Endothelial cell of umbilical vein (primary cell): ENCODE data around the gene MC2R. TPM values are rescaled to one million over a fixed set of nuclear protein-coding genes. Genes with fewer than 3 reads are reported as not detected.

Source experiments
- BruUV-seq: library from RNA; stranded (reverse); fragments of 400-500 nt; replicated peaks from 2 replicates; lab custom pipeline; 2021; lab: Mats Ljungman, UMichigan
- CTCF ChIA-PET: fragments of 300-600, 350-600 bp; sonication (Branson Sonifier 250); formaldehyde crosslinking; loops from one replicate; lab custom pipeline; 2021; ENCODE audit warnings: antibody characterized with exemption, inconsistent platforms; lab: Charles Lee
- POLR2A ChIA-PET: fragments of 300-600, 350-600 bp; sonication (Branson Sonifier 250); formaldehyde crosslinking; loops from one replicate; lab custom pipeline; 2021; ENCODE audit warnings: antibody characterized with exemption, inconsistent platforms; lab: Charles Lee
- DNase-seq: peaks from one replicate; pipeline ENCODE4 v3.0.0-alpha.2; 2011; ENCODE audit warnings: low read depth, low spot score
- FAIRE-seq: peaks from 2 replicates; lab custom pipeline; 2011; peaks lifted over from hg19 to GRCh38; lab: Jason Lieb, UNC
- H2AFZ ChIP-seq: 2 replicates; pipeline ENCODE4 v1.6.0; 2012; ENCODE audit warnings: low read depth, low read length, control low read depth, inconsistent platforms
- H3K27ac ChIP-seq: 2 replicates; pipeline ENCODE4 v1.5.1; 2011; ENCODE audit warnings: low read depth, mild to moderate bottlenecking, control low read depth, low read length, moderate library complexity; ENCODE audit not compliant: insufficient read depth
- H3K27me3 ChIP-seq, 2 experiments: 2 replicates each; pipeline versions ENCODE4 v1.6.0 to v1.6.1; 2011; ENCODE audit warnings: low read length in 2 of 2, mixed read lengths in 1 of 2; ENCODE audit not compliant: control insufficient read depth in 2 of 2, insufficient read depth in 2 of 2
- H3K36me3 ChIP-seq, 2 experiments: 2 replicates in 1 of 2; 3 replicates in 1 of 2; pipeline ENCODE4 v1.5.1; 2011; ENCODE audit warnings: low read length in 2 of 2, mild to moderate bottlenecking in 1 of 2, moderate library complexity in 1 of 2; ENCODE audit not compliant: control insufficient read depth in 2 of 2, insufficient read depth in 2 of 2; ENCODE audit errors: extremely low read depth in 1 of 2
- H3K4me1 ChIP-seq: 3 replicates; pipeline ENCODE4 v1.5.1; 2011; ENCODE audit warnings: mild to moderate bottlenecking, low read length; ENCODE audit not compliant: control insufficient read depth, insufficient read depth; ENCODE audit errors: extremely low read depth
- H3K4me2 ChIP-seq: 2 replicates; pipeline ENCODE4 v1.6.1; 2011; ENCODE audit warnings: low read length, control low read depth, mixed read lengths; ENCODE audit not compliant: insufficient read depth
- H3K4me3 ChIP-seq, 3 experiments: fragments of 200-600 bp in 1 of 3; sonication (generic), shearing (Covaris generic) in 1 of 3; replicated peaks in 1 of 3; 2 replicates each; pipeline ENCODE4 v1.5.1; 2011 to 2016; ENCODE audit warnings: control low read depth in 3 of 3, low read length in 3 of 3, mild to moderate bottlenecking in 2 of 3, inconsistent platforms in 1 of 3, low read depth in 1 of 3, moderate library complexity in 1 of 3; ENCODE audit not compliant: insufficient read depth in 1 of 3
- H3K79me2 ChIP-seq: 2 replicates; pipeline ENCODE4 v1.6.0; 2012; ENCODE audit warnings: low read length, inconsistent platforms; ENCODE audit not compliant: control insufficient read depth, insufficient read depth
- H3K9ac ChIP-seq: replicated peaks from 2 replicates; pipeline ENCODE3; 2011; ENCODE audit warnings: low read length, control low read depth; ENCODE audit not compliant: insufficient read depth; ENCODE audit errors: extremely low read depth
- H3K9me1 ChIP-seq: replicated peaks from 3 replicates; pipeline ENCODE4 v1.6.0; 2011; ENCODE audit warnings: mild to moderate bottlenecking, low read length; ENCODE audit not compliant: control insufficient read depth, insufficient read depth; ENCODE audit errors: extremely low read depth
- H3K9me3 ChIP-seq: replicated peaks from 2 replicates; pipeline ENCODE4 v1.5.1; 2012; ENCODE audit warnings: low read length, inconsistent platforms; ENCODE audit not compliant: control insufficient read depth, insufficient read depth
- H4K20me1 ChIP-seq: replicated peaks from 2 replicates; pipeline ENCODE3; 2011; ENCODE audit warnings: mild to moderate bottlenecking, low read length; ENCODE audit not compliant: control insufficient read depth, insufficient read depth; ENCODE audit errors: extremely low read depth
- EZH2 ChIP-seq: IDR thresholded peaks from 2 replicates; pipeline ENCODE4 v1.6.1; 2012; ENCODE audit warnings: borderline replicate concordance, low read depth, mild to moderate bottlenecking, moderate library complexity, low read length, inconsistent platforms; ENCODE audit not compliant: severe bottlenecking
- FOS ChIP-seq: IDR thresholded peaks from 2 replicates; pipeline ENCODE4 v1.6.1; 2011; ENCODE audit warnings: mild to moderate bottlenecking, low read length, moderate library complexity, borderline replicate concordance; ENCODE audit not compliant: insufficient read depth
- GATA2 ChIP-seq: IDR thresholded peaks from 2 replicates; pipeline ENCODE4 v1.7.0; 2011; ENCODE audit warnings: low read depth, mild to moderate bottlenecking, moderate library complexity, mixed read lengths, low read length; ENCODE audit not compliant: insufficient read length, insufficient read depth
- JUN ChIP-seq: IDR thresholded peaks from 2 replicates; pipeline ENCODE4 v1.6.1; 2011; ENCODE audit warnings: borderline replicate concordance, low read depth; ENCODE audit not compliant: insufficient read length, insufficient read depth
- MYC ChIP-seq: IDR thresholded peaks from one replicate; pipeline ENCODE4 v1.6.1; 2011; ENCODE audit warnings: mild to moderate bottlenecking, low read depth, low read length
- POLR2A ChIP-seq: IDR thresholded peaks from 2 replicates; pipeline ENCODE4 v1.6.1; 2012; ENCODE audit warnings: low read depth, mild to moderate bottlenecking, control low read depth, low read length
- POLR2AphosphoS5 ChIP-seq: IDR thresholded peaks from 2 replicates; pipeline ENCODE4 v1.6.1; 2012; ENCODE audit warnings: low read depth, mild to moderate bottlenecking, control low read depth, low read length, moderate library complexity; ENCODE audit not compliant: insufficient read depth
- dilution Hi-C: fragments of 300-500 bp; cut with MboI; formaldehyde crosslinking; loops from one replicate; pipeline ENCODE4 v1.15.0; 2019; ENCODE audit warnings: low sequenced_read_pairs; ENCODE audit not compliant: extremely low pct_ligation_motif_present
- intact Hi-C: fragments of 100-400 bp; cut with micrococcal nuclease; formaldehyde crosslinking; loops from one replicate; pipeline ENCODE4 v1.10.0; 2022
- polyA plus RNA-seq, 4 experiments: library from polyadenylated mRNA; depleted of rRNA in 3 of 4; stranded (reverse) in 3 of 4; unstranded in 1 of 4; fragments of >200 nt; gene quantifications; 2 replicates each; pipeline versions ENCODE4 v1.2.1 to v1.2.3, GENCODE V29; 2011 to 2012; ENCODE audit warnings: missing spikeins in 1 of 4
- total RNA-seq: library from RNA; stranded (reverse); gene quantifications from 2 replicates; pipeline ENCODE4 v1.2.3, GENCODE V29; 2021
- TF ChIP-seq, protein P1 (sequence below): IDR thresholded peaks from 2 replicates; pipeline ENCODE4 v1.6.1; 2011; ENCODE audit not compliant: insufficient read depth, insufficient read length
- TF ChIP-seq, protein P2 (sequence below), 2 donors: IDR thresholded peaks; 1 replicate in 1 of 2; 2 replicates in 1 of 2; pipeline ENCODE4 v1.5.1; 2011; ENCODE audit warnings: low read length in 2 of 2, mild to moderate bottlenecking in 2 of 2, moderate library complexity in 2 of 2, control low read depth in 1 of 2, inconsistent platforms in 1 of 2, low read depth in 1 of 2; ENCODE audit not compliant: insufficient read depth in 1 of 2; ENCODE audit errors: extremely low read depth in 1 of 2

Gene MC2R
- total and polyA plus RNA-seq, 2 donors (not counting 3 experiments of a cell fraction or from before 2014, with no cell fraction given), result not detected

DNA sequence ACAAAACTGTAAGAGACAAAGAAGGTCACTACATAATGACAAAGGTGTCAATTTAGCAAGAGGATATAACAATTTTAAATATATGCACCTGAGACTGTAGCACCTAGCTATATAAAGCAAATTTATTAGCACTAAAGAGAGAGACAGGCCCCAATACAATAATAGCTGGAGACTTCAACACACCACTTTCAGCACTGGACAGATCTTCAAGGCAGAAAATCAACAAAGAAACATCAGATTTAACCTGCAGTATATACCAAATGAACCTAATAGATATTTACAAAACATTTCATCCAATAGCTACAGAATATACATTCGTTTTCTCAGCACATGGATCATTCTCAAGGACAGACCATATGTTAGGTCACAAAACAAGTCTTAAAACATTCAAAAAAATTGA lies 14.7 kb downstream of the MC2R start:
- no peak overlapping the region for H3K27ac ChIP-seq
- no TSS peak for BruUV-seq
- H3K9me1 ChIP-seq, result no peaks in the 10 kb centered on the region
- H3K27me3 ChIP-seq, result no peaks in the 10 kb centered on the region
- no peak overlapping the region for H2AFZ ChIP-seq
- TF ChIP-seq, protein P1, sequence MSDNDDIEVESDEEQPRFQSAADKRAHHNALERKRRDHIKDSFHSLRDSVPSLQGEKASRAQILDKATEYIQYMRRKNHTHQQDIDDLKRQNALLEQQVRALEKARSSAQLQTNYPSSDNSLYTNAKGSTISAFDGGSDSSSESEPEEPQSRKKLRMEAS, result no peak
- no peak overlapping the region for H3K9ac ChIP-seq
- no peaks in the 10 kb centered on the region for H3K9me3 ChIP-seq
- H3K36me3 ChIP-seq, result no peaks in the 10 kb centered on the region
- CTCF ChIA-PET, result no interaction called here
- no peaks in the 10 kb centered on the region for H4K20me1 ChIP-seq
- dilution Hi-C loops (no loop called here), intact Hi-C loops (no loop called here)
- H3K79me2 ChIP-seq, result no peaks in the 10 kb centered on the region
- no peak overlapping the region for H3K4me2 ChIP-seq
- no peak overlapping the region for H3K4me3 ChIP-seq
- DNase-seq (no peak), FAIRE-seq (no peak)
- POLR2A ChIA-PET, result no interaction called here
- H3K4me1 ChIP-seq, result no peaks in the 10 kb centered on the region

DNA sequence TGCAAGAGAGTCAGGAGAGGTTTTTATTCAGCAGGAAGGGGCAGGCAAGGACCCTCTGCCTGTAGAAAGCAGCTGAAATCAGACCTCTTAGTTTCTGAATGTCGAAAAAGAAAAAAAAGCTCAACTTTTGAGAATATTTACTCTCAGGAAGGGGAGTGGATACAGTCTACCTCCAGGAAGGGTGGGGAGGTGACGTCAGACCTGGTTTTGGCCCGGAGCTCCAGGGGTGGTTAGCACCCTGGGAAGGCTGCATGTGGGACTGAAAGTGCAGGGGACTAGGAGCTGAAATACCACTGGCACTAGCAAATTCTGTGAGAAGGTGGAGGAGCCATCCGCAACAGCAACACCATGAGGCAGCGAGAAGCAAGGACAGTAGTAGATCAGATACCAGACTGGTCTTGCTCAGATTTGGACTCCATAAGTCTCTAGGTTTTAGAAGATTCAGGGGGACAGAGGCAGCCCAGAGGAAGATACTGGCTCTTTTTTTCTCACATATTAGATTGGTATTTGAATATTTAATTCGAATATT lies 19.8 kb downstream of the MC2R start:
- no peaks in the 10 kb centered on the region for H3K9me1 ChIP-seq
- no peak overlapping the region for H3K27ac ChIP-seq
- intact Hi-C loops (no loop called here), dilution Hi-C loops (no loop called here)
- H2AFZ ChIP-seq, result no peak overlapping the region
- no peaks in the 10 kb centered on the region for H3K36me3 ChIP-seq
- H3K4me2 ChIP-seq, result no peak overlapping the region
- H3K4me1 ChIP-seq, result no peaks in the 10 kb centered on the region
- no peak overlapping the region for H3K4me3 ChIP-seq
- ChIA-PET POLR2A (no interaction called here), CTCF (no interaction called here)
- H3K9ac ChIP-seq, result no peak overlapping the region
- peaks cover 2% of the 10 kb centered on the region for H3K9me3 ChIP-seq
- H4K20me1 ChIP-seq, result no peaks in the 10 kb centered on the region
- no TSS peak for BruUV-seq
- no peak for DNase-seq
- no peaks in the 10 kb centered on the region for H3K79me2 ChIP-seq
- FAIRE-seq, result no peak
- TF ChIP-seq FOS, result no peak
- TF ChIP-seq MYC, result no peak
- no peak for TF ChIP-seq POLR2AphosphoS5
- TF ChIP-seq POLR2A, result no peak
- TF ChIP-seq JUN, result no peak
- no peak for TF ChIP-seq GATA2
- TF ChIP-seq, protein P1, result no peak
- TF ChIP-seq EZH2, result no peak
- TF ChIP-seq, protein P2, sequence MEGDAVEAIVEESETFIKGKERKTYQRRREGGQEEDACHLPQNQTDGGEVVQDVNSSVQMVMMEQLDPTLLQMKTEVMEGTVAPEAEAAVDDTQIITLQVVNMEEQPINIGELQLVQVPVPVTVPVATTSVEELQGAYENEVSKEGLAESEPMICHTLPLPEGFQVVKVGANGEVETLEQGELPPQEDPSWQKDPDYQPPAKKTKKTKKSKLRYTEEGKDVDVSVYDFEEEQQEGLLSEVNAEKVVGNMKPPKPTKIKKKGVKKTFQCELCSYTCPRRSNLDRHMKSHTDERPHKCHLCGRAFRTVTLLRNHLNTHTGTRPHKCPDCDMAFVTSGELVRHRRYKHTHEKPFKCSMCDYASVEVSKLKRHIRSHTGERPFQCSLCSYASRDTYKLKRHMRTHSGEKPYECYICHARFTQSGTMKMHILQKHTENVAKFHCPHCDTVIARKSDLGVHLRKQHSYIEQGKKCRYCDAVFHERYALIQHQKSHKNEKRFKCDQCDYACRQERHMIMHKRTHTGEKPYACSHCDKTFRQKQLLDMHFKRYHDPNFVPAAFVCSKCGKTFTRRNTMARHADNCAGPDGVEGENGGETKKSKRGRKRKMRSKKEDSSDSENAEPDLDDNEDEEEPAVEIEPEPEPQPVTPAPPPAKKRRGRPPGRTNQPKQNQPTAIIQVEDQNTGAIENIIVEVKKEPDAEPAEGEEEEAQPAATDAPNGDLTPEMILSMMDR (IDR thresholded peaks at IDR 0.05; ENCODE audit: extremely low read depth in 1 of 2, insufficient read depth in 1 of 2, low read depth in 1 of 2, low read length in 2 of 2), result no peak
- no peaks in the 10 kb centered on the region for H3K27me3 ChIP-seq
